HepG2 (cell line): Measurements from ENCODE around the gene LTBR. TPM values are rescaled to one million over a fixed set of nuclear protein-coding genes. Genes with fewer than 3 reads are reported as not detected.

ENCODE experiments used
- CREBL2 ChIP-seq: sonication (generic); formaldehyde crosslinking; IDR thresholded peaks from 2 replicates; pipeline ENCODE4 v1.8.1; 2023; ENCODE audit warnings: missing genetic modification reagents, mild to moderate bottlenecking, borderline replicate concordance
- ELF1 ChIP-seq: sonication (generic); formaldehyde crosslinking; IDR thresholded peaks from 2 replicates; pipeline ENCODE4 v1.4.0; 2020; ENCODE audit warnings: missing genetic modification reagents
- FOXK2 ChIP-seq: fragments of 450-650 bp; IDR thresholded peaks from 2 replicates; pipeline ENCODE4 v1.6.1; 2016
- HINFP ChIP-seq: sonication (generic); formaldehyde crosslinking; IDR thresholded peaks from 2 replicates; pipeline ENCODE4 v1.4.0; 2020; ENCODE audit warnings: low read depth, mild to moderate bottlenecking, missing genetic modification reagents
- KLF15 ChIP-seq: sonication (generic); formaldehyde crosslinking; IDR thresholded peaks from 2 replicates; pipeline ENCODE4 v1.8.1; 2023; ENCODE audit warnings: borderline replicate concordance, mild to moderate bottlenecking, inconsistent platforms, missing genetic modification reagents, mixed read lengths
- MAFF ChIP-seq: IDR thresholded peaks from 2 replicates; pipeline ENCODE4 v1.6.1; 2011; ENCODE audit warnings: low read depth, low read length, improper control_type of control experiment
- MED1 ChIP-seq: sonication (generic); formaldehyde crosslinking; IDR thresholded peaks from 2 replicates; pipeline ENCODE4 v1.4.0; 2020; ENCODE audit warnings: missing genetic modification reagents
- POGZ ChIP-seq: sonication (generic); formaldehyde crosslinking; IDR thresholded peaks from 2 replicates; pipeline ENCODE4 v1.4.0; 2020; ENCODE audit warnings: mild to moderate bottlenecking, missing genetic modification reagents
- SALL2 ChIP-seq: sonication (generic); formaldehyde crosslinking; IDR thresholded peaks from 2 replicates; pipeline ENCODE4 v1.8.1; 2023; ENCODE audit warnings: mild to moderate bottlenecking, missing genetic modification reagents, inconsistent platforms
- ZBTB1 ChIP-seq: sonication (generic); formaldehyde crosslinking; IDR thresholded peaks from 2 replicates; pipeline ENCODE4 v1.4.0; 2020; ENCODE audit warnings: missing genetic modification reagents, borderline replicate concordance
- ZBTB4 ChIP-seq: sonication (generic); formaldehyde crosslinking; IDR thresholded peaks from 2 replicates; pipeline ENCODE4 v1.4.0; 2020; ENCODE audit warnings: missing genetic modification reagents, mild to moderate bottlenecking, borderline replicate concordance
- ZNF562 ChIP-seq: sonication (generic); formaldehyde crosslinking; IDR thresholded peaks from 2 replicates; pipeline ENCODE4 v1.8.0; 2022; ENCODE audit warnings: missing genetic modification reagents, borderline replicate concordance
- ZNF766 ChIP-seq: sonication (generic); formaldehyde crosslinking; IDR thresholded peaks from 2 replicates; pipeline ENCODE4 v1.5.0; 2020; ENCODE audit warnings: missing genetic modification reagents, borderline replicate concordance
- polyA plus RNA-seq, 8 experiments: library from polyadenylated mRNA; depleted of rRNA in 3 of 8; stranded (reverse) in 7 of 8; unstranded in 1 of 8; fragments of >200 nt; fragmentation: Illumina TruSeq in 4 of 8; extraction: Trizol in 4 of 8; gene quantifications; 2 replicates each; pipeline versions ENCODE4 v1.2.1 to v1.2.3, GENCODE V29; 2011 to 2016; ENCODE audit warnings: low read depth in 4 of 8, missing spikeins in 1 of 8, mixed read lengths in 1 of 8; ENCODE audit not compliant: insufficient read depth in 1 of 8
- total RNA-seq, 5 experiments: library from RNA; depleted of rRNA; stranded (reverse); fragments of >200 nt; fragmentation: Illumina TruSeq; extraction: Trizol; gene quantifications; 2 replicates each; pipeline ENCODE4 v1.2.3, GENCODE V29; 2016; ENCODE audit warnings: low read depth in 1 of 5
- TF ChIP-seq, protein P1 (sequence below): sonication (generic); formaldehyde crosslinking; IDR thresholded peaks from 2 replicates; pipeline ENCODE4 v1.4.0; 2020; ENCODE audit warnings: mild to moderate bottlenecking, missing genetic modification reagents
- TF ChIP-seq, protein P2 (sequence below): IDR thresholded peaks from 2 replicates; pipeline ENCODE4 v1.6.1; 2016; ENCODE audit warnings: low read depth, missing genetic modification reagents, missing compliant biosample characterization

LTBR gene
- total and polyA plus RNA-seq, 2 of the 13 experiments (the other 11 are each of a cell fraction or from before 2014, with no cell fraction given) = 31.4 to 34.8 TPM

GRCh38 chr12:6336079-6336888, 47.7 kb upstream of the LTBR start (continued):
- TF ChIP-seq MED1 (CRISPR knock-in tag) (no peak; the same call in none of the 2 replicates), POGZ (CRISPR knock-in tag) (peak; percentile 21; the same call in 1 of the 2 replicates), KLF15 (CRISPR knock-in tag) (no peak), ZBTB4 (CRISPR knock-in tag) (no peak), CREBL2 (no peak), HINFP (CRISPR knock-in tag) (peak; percentile 73; the same call in 1 of the 2 replicates), SALL2 (CRISPR knock-in tag) (no peak), MAFF (peak; percentile 99), ZNF766 (CRISPR knock-in tag) (no peak), ZBTB1 (CRISPR knock-in tag) (no peak), FOXK2 (no peak), ELF1 (CRISPR knock-in tag) (0 out of 2 replicates have a peak, but pooled peaks have one; percentile 49), ZNF562 (no peak)
- TF ChIP-seq, protein P1, sequence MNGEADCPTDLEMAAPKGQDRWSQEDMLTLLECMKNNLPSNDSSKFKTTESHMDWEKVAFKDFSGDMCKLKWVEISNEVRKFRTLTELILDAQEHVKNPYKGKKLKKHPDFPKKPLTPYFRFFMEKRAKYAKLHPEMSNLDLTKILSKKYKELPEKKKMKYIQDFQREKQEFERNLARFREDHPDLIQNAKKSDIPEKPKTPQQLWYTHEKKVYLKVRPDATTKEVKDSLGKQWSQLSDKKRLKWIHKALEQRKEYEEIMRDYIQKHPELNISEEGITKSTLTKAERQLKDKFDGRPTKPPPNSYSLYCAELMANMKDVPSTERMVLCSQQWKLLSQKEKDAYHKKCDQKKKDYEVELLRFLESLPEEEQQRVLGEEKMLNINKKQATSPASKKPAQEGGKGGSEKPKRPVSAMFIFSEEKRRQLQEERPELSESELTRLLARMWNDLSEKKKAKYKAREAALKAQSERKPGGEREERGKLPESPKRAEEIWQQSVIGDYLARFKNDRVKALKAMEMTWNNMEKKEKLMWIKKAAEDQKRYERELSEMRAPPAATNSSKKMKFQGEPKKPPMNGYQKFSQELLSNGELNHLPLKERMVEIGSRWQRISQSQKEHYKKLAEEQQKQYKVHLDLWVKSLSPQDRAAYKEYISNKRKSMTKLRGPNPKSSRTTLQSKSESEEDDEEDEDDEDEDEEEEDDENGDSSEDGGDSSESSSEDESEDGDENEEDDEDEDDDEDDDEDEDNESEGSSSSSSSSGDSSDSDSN (CRISPR knock-in tag) = peak; percentile 51; the same call in 1 of the 2 replicates
- TF ChIP-seq, protein P2, sequence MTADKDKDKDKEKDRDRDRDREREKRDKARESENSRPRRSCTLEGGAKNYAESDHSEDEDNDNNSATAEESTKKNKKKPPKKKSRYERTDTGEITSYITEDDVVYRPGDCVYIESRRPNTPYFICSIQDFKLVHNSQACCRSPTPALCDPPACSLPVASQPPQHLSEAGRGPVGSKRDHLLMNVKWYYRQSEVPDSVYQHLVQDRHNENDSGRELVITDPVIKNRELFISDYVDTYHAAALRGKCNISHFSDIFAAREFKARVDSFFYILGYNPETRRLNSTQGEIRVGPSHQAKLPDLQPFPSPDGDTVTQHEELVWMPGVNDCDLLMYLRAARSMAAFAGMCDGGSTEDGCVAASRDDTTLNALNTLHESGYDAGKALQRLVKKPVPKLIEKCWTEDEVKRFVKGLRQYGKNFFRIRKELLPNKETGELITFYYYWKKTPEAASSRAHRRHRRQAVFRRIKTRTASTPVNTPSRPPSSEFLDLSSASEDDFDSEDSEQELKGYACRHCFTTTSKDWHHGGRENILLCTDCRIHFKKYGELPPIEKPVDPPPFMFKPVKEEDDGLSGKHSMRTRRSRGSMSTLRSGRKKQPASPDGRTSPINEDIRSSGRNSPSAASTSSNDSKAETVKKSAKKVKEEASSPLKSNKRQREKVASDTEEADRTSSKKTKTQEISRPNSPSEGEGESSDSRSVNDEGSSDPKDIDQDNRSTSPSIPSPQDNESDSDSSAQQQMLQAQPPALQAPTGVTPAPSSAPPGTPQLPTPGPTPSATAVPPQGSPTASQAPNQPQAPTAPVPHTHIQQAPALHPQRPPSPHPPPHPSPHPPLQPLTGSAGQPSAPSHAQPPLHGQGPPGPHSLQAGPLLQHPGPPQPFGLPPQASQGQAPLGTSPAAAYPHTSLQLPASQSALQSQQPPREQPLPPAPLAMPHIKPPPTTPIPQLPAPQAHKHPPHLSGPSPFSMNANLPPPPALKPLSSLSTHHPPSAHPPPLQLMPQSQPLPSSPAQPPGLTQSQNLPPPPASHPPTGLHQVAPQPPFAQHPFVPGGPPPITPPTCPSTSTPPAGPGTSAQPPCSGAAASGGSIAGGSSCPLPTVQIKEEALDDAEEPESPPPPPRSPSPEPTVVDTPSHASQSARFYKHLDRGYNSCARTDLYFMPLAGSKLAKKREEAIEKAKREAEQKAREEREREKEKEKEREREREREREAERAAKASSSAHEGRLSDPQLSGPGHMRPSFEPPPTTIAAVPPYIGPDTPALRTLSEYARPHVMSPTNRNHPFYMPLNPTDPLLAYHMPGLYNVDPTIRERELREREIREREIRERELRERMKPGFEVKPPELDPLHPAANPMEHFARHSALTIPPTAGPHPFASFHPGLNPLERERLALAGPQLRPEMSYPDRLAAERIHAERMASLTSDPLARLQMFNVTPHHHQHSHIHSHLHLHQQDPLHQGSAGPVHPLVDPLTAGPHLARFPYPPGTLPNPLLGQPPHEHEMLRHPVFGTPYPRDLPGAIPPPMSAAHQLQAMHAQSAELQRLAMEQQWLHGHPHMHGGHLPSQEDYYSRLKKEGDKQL (CRISPR knock-in tag) = no peak
